Measurements from ENCODE around the gene DCST2.

The DCST2 gene

GRCh38 chr1:155037851-155038441, 4.4 kb upstream of the DCST2 start:
- H3K9me3 ChIP-seq (ENCODE audit: control insufficient read depth, low read length) = no peaks in the 10 kb centered on the region
- no peak overlapping the region for H3K27ac ChIP-seq (ENCODE audit: insufficient read depth, low read length, poor library complexity, severe bottlenecking)
- H3K4me3 ChIP-seq (ENCODE audit: insufficient read depth, low read depth, low read length, poor library complexity, severe bottlenecking) = no peak overlapping the region
- no peak for DNase-seq
- H3K27me3 ChIP-seq (replicated peaks; ENCODE audit: control insufficient read depth, insufficient read depth, low read length, poor library complexity, severe bottlenecking) = no peaks in the 10 kb centered on the region
- no peaks in the 10 kb centered on the region for H3K4me1 ChIP-seq (ENCODE audit: control insufficient read depth, insufficient read depth, low read length, poor library complexity, severe bottlenecking)
- no peaks in the 10 kb centered on the region for H3K36me3 ChIP-seq (ENCODE audit: control insufficient read depth, insufficient read depth, low read length)

- Histone ChIP-seq H3K4me3 (ENCODE audit: insufficient read depth, low read depth, low read length, poor library complexity, severe bottlenecking) (no peak overlapping the region), H3K9me3 (ENCODE audit: control insufficient read depth, low read length) (no peaks in the 10 kb centered on the region), H3K27me3 (replicated peaks; ENCODE audit: control insufficient read depth, insufficient read depth, low read length, poor library complexity, severe bottlenecking) (no peaks in the 10 kb centered on the region), H3K4me1 (ENCODE audit: control insufficient read depth, insufficient read depth, low read length, poor library complexity, severe bottlenecking) (no peaks in the 10 kb centered on the region), H3K36me3 (ENCODE audit: control insufficient read depth, insufficient read depth, low read length) (no peaks in the 10 kb centered on the region), H3K27ac (ENCODE audit: insufficient read depth, low read length, poor library complexity, severe bottlenecking) (no peak overlapping the region)
- DNase-seq = no peak
Observed at GRCh38 chr1:155037043-155037442, 3.5 kb upstream of the DCST2 start.

GRCh38 chr1:155035936-155036335, 2.4 kb upstream of the DCST2 start:
- H3K27ac ChIP-seq (ENCODE audit: insufficient read depth, low read length, poor library complexity, severe bottlenecking) = no peak overlapping the region
- no peaks in the 10 kb centered on the region for H3K4me1 ChIP-seq (ENCODE audit: control insufficient read depth, insufficient read depth, low read length, poor library complexity, severe bottlenecking)
- H3K4me3 ChIP-seq (ENCODE audit: insufficient read depth, low read depth, low read length, poor library complexity, severe bottlenecking) = no peak overlapping the region
- no peak for DNase-seq
- no peaks in the 10 kb centered on the region for H3K9me3 ChIP-seq (ENCODE audit: control insufficient read depth, low read length)
- H3K27me3 ChIP-seq (replicated peaks; ENCODE audit: control insufficient read depth, insufficient read depth, low read length, poor library complexity, severe bottlenecking) = no peaks in the 10 kb centered on the region
- no peaks in the 10 kb centered on the region for H3K36me3 ChIP-seq (ENCODE audit: control insufficient read depth, insufficient read depth, low read length)

- Histone ChIP-seq H3K4me1 (ENCODE audit: control insufficient read depth, insufficient read depth, low read length, poor library complexity, severe bottlenecking) (no peaks in the 10 kb centered on the region), H3K9me3 (ENCODE audit: control insufficient read depth, low read length) (no peaks in the 10 kb centered on the region), H3K27me3 (replicated peaks; ENCODE audit: control insufficient read depth, insufficient read depth, low read length, poor library complexity, severe bottlenecking) (no peaks in the 10 kb centered on the region), H3K27ac (ENCODE audit: insufficient read depth, low read length, poor library complexity, severe bottlenecking) (no peak overlapping the region), H3K4me3 (ENCODE audit: insufficient read depth, low read depth, low read length, poor library complexity, severe bottlenecking) (no peak overlapping the region), H3K36me3 (ENCODE audit: control insufficient read depth, insufficient read depth, low read length) (no peaks in the 10 kb centered on the region)
- no peak for DNase-seq
Observed at GRCh38 chr1:155034318-155035208, 982 bp upstream of the DCST2 start.

GRCh38 chr1:155032886-155033285, 695 bp downstream of the DCST2 start:
- H3K9me3 ChIP-seq (ENCODE audit: control insufficient read depth, low read length) = no peaks in the 10 kb centered on the region
- H3K27ac ChIP-seq (ENCODE audit: insufficient read depth, low read length, poor library complexity, severe bottlenecking) = no peak overlapping the region
- H3K36me3 ChIP-seq (ENCODE audit: control insufficient read depth, insufficient read depth, low read length) = no peaks in the 10 kb centered on the region
- H3K27me3 ChIP-seq (replicated peaks; ENCODE audit: control insufficient read depth, insufficient read depth, low read length, poor library complexity, severe bottlenecking) = no peaks in the 10 kb centered on the region
- H3K4me3 ChIP-seq (ENCODE audit: insufficient read depth, low read depth, low read length, poor library complexity, severe bottlenecking) = no peak overlapping the region
- H3K4me1 ChIP-seq (ENCODE audit: control insufficient read depth, insufficient read depth, low read length, poor library complexity, severe bottlenecking) = no peaks in the 10 kb centered on the region
- no peak for DNase-seq

GRCh38 chr1:155030899-155031298, 2.7 kb downstream of the DCST2 start:
- no peak overlapping the region for H3K27ac ChIP-seq (ENCODE audit: insufficient read depth, low read length, poor library complexity, severe bottlenecking)
- DNase-seq = no peak
- H3K4me1 ChIP-seq (ENCODE audit: control insufficient read depth, insufficient read depth, low read length, poor library complexity, severe bottlenecking) = no peaks in the 10 kb centered on the region
- no peaks in the 10 kb centered on the region for H3K9me3 ChIP-seq (ENCODE audit: control insufficient read depth, low read length)
- H3K27me3 ChIP-seq (replicated peaks; ENCODE audit: control insufficient read depth, insufficient read depth, low read length, poor library complexity, severe bottlenecking) = no peaks in the 10 kb centered on the region
- no peak overlapping the region for H3K4me3 ChIP-seq (ENCODE audit: insufficient read depth, low read depth, low read length, poor library complexity, severe bottlenecking)
- H3K36me3 ChIP-seq (ENCODE audit: control insufficient read depth, insufficient read depth, low read length) = no peaks in the 10 kb centered on the region

GRCh38 chr1:155030243-155030795, 3.3 kb downstream of the DCST2 start:
- DNase-seq = no peak
- no peaks in the 10 kb centered on the region for H3K36me3 ChIP-seq (ENCODE audit: control insufficient read depth, insufficient read depth, low read length)
- H3K27ac ChIP-seq (ENCODE audit: insufficient read depth, low read length, poor library complexity, severe bottlenecking) = no peak overlapping the region
- H3K9me3 ChIP-seq (ENCODE audit: control insufficient read depth, low read length) = no peaks in the 10 kb centered on the region
- no peaks in the 10 kb centered on the region for H3K4me1 ChIP-seq (ENCODE audit: control insufficient read depth, insufficient read depth, low read length, poor library complexity, severe bottlenecking)
- H3K27me3 ChIP-seq (replicated peaks; ENCODE audit: control insufficient read depth, insufficient read depth, low read length, poor library complexity, severe bottlenecking) = no peaks in the 10 kb centered on the region
- H3K4me3 ChIP-seq (ENCODE audit: insufficient read depth, low read depth, low read length, poor library complexity, severe bottlenecking) = no peak overlapping the region

- no peak overlapping the region for H3K27ac ChIP-seq (ENCODE audit: insufficient read depth, low read length, poor library complexity, severe bottlenecking)
- H3K36me3 ChIP-seq (ENCODE audit: control insufficient read depth, insufficient read depth, low read length) = no peaks in the 10 kb centered on the region
- H3K9me3 ChIP-seq (ENCODE audit: control insufficient read depth, low read length) = no peaks in the 10 kb centered on the region
- no peak for DNase-seq
- H3K4me1 ChIP-seq (ENCODE audit: control insufficient read depth, insufficient read depth, low read length, poor library complexity, severe bottlenecking) = no peaks in the 10 kb centered on the region
- H3K27me3 ChIP-seq (replicated peaks; ENCODE audit: control insufficient read depth, insufficient read depth, low read length, poor library complexity, severe bottlenecking) = no peaks in the 10 kb centered on the region
- no peak overlapping the region for H3K4me3 ChIP-seq (ENCODE audit: insufficient read depth, low read depth, low read length, poor library complexity, severe bottlenecking)
Observed at GRCh38 chr1:155029513-155030242, 3.9 kb downstream of the DCST2 start.

- no peak for DNase-seq
- Histone ChIP-seq H3K4me1 (ENCODE audit: control insufficient read depth, insufficient read depth, low read length, poor library complexity, severe bottlenecking) (no peaks in the 10 kb centered on the region), H3K27me3 (replicated peaks; ENCODE audit: control insufficient read depth, insufficient read depth, low read length, poor library complexity, severe bottlenecking) (no peaks in the 10 kb centered on the region), H3K4me3 (ENCODE audit: insufficient read depth, low read depth, low read length, poor library complexity, severe bottlenecking) (no peak overlapping the region), H3K27ac (ENCODE audit: insufficient read depth, low read length, poor library complexity, severe bottlenecking) (no peak overlapping the region), H3K36me3 (ENCODE audit: control insufficient read depth, insufficient read depth, low read length) (no peaks in the 10 kb centered on the region), H3K9me3 (ENCODE audit: control insufficient read depth, low read length) (no peaks in the 10 kb centered on the region)
Observed at GRCh38 chr1:155026588-155026987, 7.0 kb downstream of the DCST2 start.

Measured in effector memory CD4-positive, alpha-beta T cell (primary cell).